Activated T-helper 17 cell treated with anti-CD3 and anti-CD28 coated beads, Interleukin-2, amount 50 U/mL, for 72 hours (primary cell): ENCODE data around the gene PNMA6F. TPM values are rescaled to one million over a fixed set of nuclear protein-coding genes. Genes with fewer than 3 reads are reported as not detected.

ENCODE experiments used
- ATAC-seq: fragments of 150-1000 bp; cut with Tn5 transposase; replicated peaks from 2 replicates; pipeline ENCODE4 v1.10.0; 2021; ENCODE audit warnings: mild to moderate bottlenecking, moderate library complexity
- H3K27ac Mint-ChIP-seq: one replicate; pipeline ENCODE4 v1.8.0; 2022; ENCODE audit warnings: mixed read lengths
- H3K27me3 Mint-ChIP-seq: one replicate; pipeline ENCODE4 v1.8.0; 2022; ENCODE audit warnings: mixed read lengths
- H3K36me3 Mint-ChIP-seq: one replicate; pipeline ENCODE4 v1.8.0; 2022; ENCODE audit warnings: low read depth, mild to moderate bottlenecking, mixed read lengths
- H3K4me1 Mint-ChIP-seq: one replicate; pipeline ENCODE4 v1.8.0; 2022; ENCODE audit warnings: mixed read lengths
- H3K4me3 Mint-ChIP-seq: one replicate; pipeline ENCODE4 v1.8.0; 2022; ENCODE audit warnings: mild to moderate bottlenecking, mixed read lengths
- H3K9me3 Mint-ChIP-seq: one replicate; pipeline ENCODE4 v1.8.0; 2022; ENCODE audit warnings: mixed read lengths
- total RNA-seq, 2 donors: library from RNA; stranded (reverse); gene quantifications; one replicate each; pipeline ENCODE4 v1.2.3, GENCODE V29; 2022

Gene PNMA6F
- total RNA-seq, 2 donors from 2014 or later, result not detected

GRCh38 chrX:153319295-153320046 lies 2.1 kb downstream of the PNMA6F start:
- Mint-ChIP-seq H3K27ac (no peak overlapping the region), H3K27me3 (peaks cover 4% of the 10 kb centered on the region), H3K9me3 (no peaks in the 10 kb centered on the region), H3K4me1 (no peaks in the 10 kb centered on the region), H3K4me3 (no peak overlapping the region), H3K36me3 (no peaks in the 10 kb centered on the region)
- ATAC-seq, result no peak

- Mint-ChIP-seq H3K27ac (no peak overlapping the region), H3K4me3 (no peak overlapping the region), H3K36me3 (no peaks in the 10 kb centered on the region), H3K4me1 (no peaks in the 10 kb centered on the region), H3K27me3 (peaks cover 4% of the 10 kb centered on the region), H3K9me3 (no peaks in the 10 kb centered on the region)
- no peak for ATAC-seq
Measured at GRCh38 chrX:153318811-153319210, 2.8 kb downstream of the PNMA6F start.

- no peak overlapping the region for H3K27ac Mint-ChIP-seq
- peaks cover 4% of the 10 kb centered on the region for H3K27me3 Mint-ChIP-seq
- H3K9me3 Mint-ChIP-seq, result no peaks in the 10 kb centered on the region
- no peak for ATAC-seq
- H3K4me1 Mint-ChIP-seq, result no peaks in the 10 kb centered on the region
- H3K36me3 Mint-ChIP-seq, result no peaks in the 10 kb centered on the region
- H3K4me3 Mint-ChIP-seq, result no peak overlapping the region
Measured at GRCh38 chrX:153317996-153318722, 3.4 kb downstream of the PNMA6F start.

- H3K4me3 Mint-ChIP-seq, result no peak overlapping the region
- no peak for ATAC-seq
- no peaks in the 10 kb centered on the region for H3K4me1 Mint-ChIP-seq
- H3K27ac Mint-ChIP-seq, result no peak overlapping the region
- no peaks in the 10 kb centered on the region for H3K36me3 Mint-ChIP-seq
- H3K27me3 Mint-ChIP-seq, result peaks cover 4% of the 10 kb centered on the region
- no peaks in the 10 kb centered on the region for H3K9me3 Mint-ChIP-seq
Measured at GRCh38 chrX:153317306-153317705, 4.3 kb downstream of the PNMA6F start.

GRCh38 chrX:153312842-153313241 lies 8.7 kb downstream of the PNMA6F start:
- ATAC-seq, result no peak
- H3K27me3 Mint-ChIP-seq, result no peaks in the 10 kb centered on the region
- H3K36me3 Mint-ChIP-seq, result no peaks in the 10 kb centered on the region
- no peak overlapping the region for H3K27ac Mint-ChIP-seq
- no peak overlapping the region for H3K4me3 Mint-ChIP-seq
- no peaks in the 10 kb centered on the region for H3K9me3 Mint-ChIP-seq
- no peaks in the 10 kb centered on the region for H3K4me1 Mint-ChIP-seq

- ATAC-seq, result no peak
- Mint-ChIP-seq H3K9me3 (no peaks in the 10 kb centered on the region), H3K27ac (no peak overlapping the region), H3K36me3 (no peaks in the 10 kb centered on the region), H3K27me3 (no peaks in the 10 kb centered on the region), H3K4me1 (no peaks in the 10 kb centered on the region), H3K4me3 (no peak overlapping the region)
Measured at GRCh38 chrX:153312041-153312440, 9.5 kb downstream of the PNMA6F start.

- Mint-ChIP-seq H3K4me3 (no peak overlapping the region), H3K9me3 (no peaks in the 10 kb centered on the region), H3K27ac (no peak overlapping the region), H3K36me3 (no peaks in the 10 kb centered on the region), H3K27me3 (no peaks in the 10 kb centered on the region), H3K4me1 (no peaks in the 10 kb centered on the region)
- no peak for ATAC-seq
Measured at GRCh38 chrX:153310901-153311300, 10.7 kb downstream of the PNMA6F start.

GRCh38 chrX:153307276-153308178 lies 14.0 kb downstream of the PNMA6F start:
- ATAC-seq, result no peak
- Mint-ChIP-seq H3K9me3 (no peaks in the 10 kb centered on the region), H3K36me3 (no peaks in the 10 kb centered on the region), H3K27me3 (peaks cover 11% of the 10 kb centered on the region), H3K27ac (no peak overlapping the region), H3K4me3 (no peak overlapping the region), H3K4me1 (no peaks in the 10 kb centered on the region)

- ATAC-seq, result no peak
- Mint-ChIP-seq H3K4me3 (no peak overlapping the region), H3K36me3 (no peaks in the 10 kb centered on the region)
Measured at GRCh38 chrX:153306527-153307115, 14.9 kb downstream of the PNMA6F start.

GRCh38 chrX:153305972-153306371 lies 15.6 kb downstream of the PNMA6F start:
- Mint-ChIP-seq H3K4me1 (no peaks in the 10 kb centered on the region), H3K27ac (no peak overlapping the region), H3K36me3 (no peaks in the 10 kb centered on the region), H3K27me3 (peaks cover 11% of the 10 kb centered on the region), H3K9me3 (no peaks in the 10 kb centered on the region), H3K4me3 (no peak overlapping the region)
- ATAC-seq, result no peak

More at GRCh38 chrX:153306527-153307115, 14.9 kb downstream of the PNMA6F start:
- Mint-ChIP-seq H3K4me1 (no peaks in the 10 kb centered on the region), H3K27me3 (peaks cover 11% of the 10 kb centered on the region), H3K27ac (no peak overlapping the region), H3K9me3 (no peaks in the 10 kb centered on the region)

GRCh38 chrX:153304988-153305736 lies 16.4 kb downstream of the PNMA6F start:
- Mint-ChIP-seq H3K4me3 (no peak overlapping the region), H3K9me3 (no peaks in the 10 kb centered on the region), H3K27me3 (peaks cover 11% of the 10 kb centered on the region), H3K27ac (no peak overlapping the region), H3K4me1 (no peaks in the 10 kb centered on the region), H3K36me3 (no peaks in the 10 kb centered on the region)
- ATAC-seq, result no peak

- Mint-ChIP-seq H3K27ac (no peak overlapping the region), H3K9me3 (no peaks in the 10 kb centered on the region), H3K36me3 (no peaks in the 10 kb centered on the region), H3K4me1 (no peaks in the 10 kb centered on the region), H3K27me3 (peaks cover 11% of the 10 kb centered on the region), H3K4me3 (no peak overlapping the region)
- no peak for ATAC-seq
Measured at GRCh38 chrX:153303276-153304262, 18.0 kb downstream of the PNMA6F start.

GRCh38 chrX:153302796-153303195 lies 18.8 kb downstream of the PNMA6F start:
- Mint-ChIP-seq H3K9me3 (no peaks in the 10 kb centered on the region), H3K4me1 (no peaks in the 10 kb centered on the region), H3K27me3 (peaks cover 11% of the 10 kb centered on the region), H3K4me3 (no peak overlapping the region), H3K27ac (no peak overlapping the region), H3K36me3 (no peaks in the 10 kb centered on the region)
- no peak for ATAC-seq
